DMS 273 (cell line): ENCODE measurements around the gene COA7.
"Not testable (repeated sequence)": the region's sequence is repeated elsewhere in the genome, so short reads cannot be mapped to it uniquely, and the experiment has no call there.

Experiments used
- DNase-seq: peaks from one replicate; lab custom pipeline; 2025; ENCODE audit not compliant: unreplicated experiment; lab: John Stamatoyannopoulos, UW

The COA7 gene

GRCh38 chr1:52706941-52707926 is 9.1 kb upstream of the COA7 start:
- no peak for DNase-seq

GRCh38 chr1:52706136-52706670 is 8.1 kb upstream of the COA7 start:
- no peak for DNase-seq

GRCh38 chr1:52702886-52703787 is 5.0 kb upstream of the COA7 start:
- DNase-seq = no peak

GRCh38 chr1:52695627-52696026 is 2.5 kb downstream of the COA7 start:
- DNase-seq = no peak

- DNase-seq = no peak
Observed at GRCh38 chr1:52693843-52694242, 4.3 kb downstream of the COA7 start.

- not testable (repeated sequence) for DNase-seq
Observed at GRCh38 chr1:52693351-52693750, 4.8 kb downstream of the COA7 start.

GRCh38 chr1:52692697-52693096 is 5.5 kb downstream of the COA7 start:
- no peak for DNase-seq

GRCh38 chr1:52691821-52692220 is 6.3 kb downstream of the COA7 start:
- DNase-seq = no peak

GRCh38 chr1:52686830-52687229 is 11.3 kb downstream of the COA7 start:
- no peak for DNase-seq

- DNase-seq = peak; percentile 74
Observed at GRCh38 chr1:52686261-52686751, 11.8 kb downstream of the COA7 start.

- no peak for DNase-seq
Observed at GRCh38 chr1:52684545-52684944, 13.6 kb downstream of the COA7 start.

- DNase-seq = no peak
Observed at GRCh38 chr1:52683367-52683940, 14.7 kb downstream of the COA7 start.

GRCh38 chr1:52681136-52681535 is 17.0 kb downstream of the COA7 start:
- no peak for DNase-seq

- DNase-seq = no peak
Observed at GRCh38 chr1:52680353-52680752, 17.8 kb downstream of the COA7 start.

- no peak for DNase-seq
Observed at GRCh38 chr1:52679498-52679897, 18.6 kb downstream of the COA7 start.

- DNase-seq = no peak
Observed at GRCh38 chr1:52679048-52679447, 19.1 kb downstream of the COA7 start.

- no peak for DNase-seq
Observed at GRCh38 chr1:52677076-52677806, 20.9 kb downstream of the COA7 start.

GRCh38 chr1:52676249-52676903 is 21.8 kb downstream of the COA7 start:
- no peak for DNase-seq

GRCh38 chr1:52674497-52675384 is 23.4 kb downstream of the COA7 start:
- no peak for DNase-seq
